ENCODE data around the gene KCNMA1. TPM values are rescaled to one million over a fixed set of nuclear protein-coding genes. Genes with fewer than 3 reads are reported as not detected.

Gene KCNMA1
- total RNA-seq, 2 donors from 2014 or later, result 5.9 to 9.3 TPM

DNA sequence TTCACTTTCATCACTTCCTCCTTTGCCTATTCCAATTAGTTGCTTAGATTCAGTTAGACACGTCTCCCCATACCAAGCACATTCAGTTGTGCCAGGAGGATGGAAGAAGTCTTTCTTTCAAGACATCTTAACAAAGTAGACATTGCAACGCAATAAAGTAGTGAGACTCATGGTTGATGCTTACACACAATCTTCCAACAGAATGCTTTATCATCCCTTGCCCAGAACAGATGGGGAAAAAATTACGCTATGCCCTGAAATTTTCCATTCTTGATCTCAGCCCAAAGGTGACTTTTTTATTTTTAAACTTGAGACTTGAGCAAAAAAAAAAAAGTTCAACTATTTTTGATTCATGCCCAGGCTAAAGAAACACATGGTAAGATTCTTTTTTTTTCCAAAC lies 74.9 kb downstream of the KCNMA1 start:
- no peaks in the 10 kb centered on the region for H3K9me3 ChIP-seq
- H3K4me3 ChIP-seq, result no peak overlapping the region
- intact Hi-C loops (cut with DNase I), result no loop called here
- peaks cover 21% of the 10 kb centered on the region for H3K4me1 ChIP-seq
- TF ChIP-seq CTCF (IDR thresholded peaks at IDR 0.05), result no peak
- no peak for TF ChIP-seq POLR2A (IDR thresholded peaks at IDR 0.05)
- no peak for ATAC-seq
- H3K27ac ChIP-seq, result no peak overlapping the region
- no peak for DNase-seq
- WGBS, 2 donors, result 72 to 74% methylated on average over 3 of the region's 3 CpGs
- no peaks in the 10 kb centered on the region for H3K36me3 ChIP-seq (replicated peaks in 1 of 2; ENCODE audit: insufficient read depth in 1 of 2, low read depth in 2 of 2)
- H3K27me3 ChIP-seq, result no peaks in the 10 kb centered on the region

GRCh38 chr10:77561991-77562390 lies 75.6 kb downstream of the KCNMA1 start:
- H3K27me3 ChIP-seq, result no peaks in the 10 kb centered on the region
- H3K4me1 ChIP-seq, result peaks cover 21% of the 10 kb centered on the region
- DNase-seq (no peak), ATAC-seq (no peak)
- no peaks in the 10 kb centered on the region for H3K36me3 ChIP-seq (replicated peaks in 1 of 2; ENCODE audit: insufficient read depth in 1 of 2, low read depth in 2 of 2)
- no peaks in the 10 kb centered on the region for H3K9me3 ChIP-seq
- no peak overlapping the region for H3K27ac ChIP-seq
- no peak overlapping the region for H3K4me3 ChIP-seq
- 82 to 91% methylated on average over 3 of the region's 3 CpGs for WGBS, 2 donors
- intact Hi-C loops (cut with DNase I), result no loop called here
- TF ChIP-seq POLR2A (IDR thresholded peaks at IDR 0.05), result no peak

- Histone ChIP-seq H3K36me3 (replicated peaks in 1 of 2; ENCODE audit: insufficient read depth in 1 of 2, low read depth in 2 of 2) (no peaks in the 10 kb centered on the region), H3K27ac (no peak overlapping the region), H3K27me3 (no peaks in the 10 kb centered on the region), H3K4me1 (peaks cover 21% of the 10 kb centered on the region), H3K4me3 (no peak overlapping the region), H3K9me3 (no peaks in the 10 kb centered on the region)
- DNase-seq (no peak), ATAC-seq (no peak)
- WGBS, 2 donors, result 100% methylated on average over 1 of the region's 1 CpG; no CpG with 5 or more reads in 1 of the 2 donors
- TF ChIP-seq POLR2A (IDR thresholded peaks at IDR 0.05) (no peak), CTCF (IDR thresholded peaks at IDR 0.05) (no peak)
- intact Hi-C loops (cut with DNase I), result no loop called here
These were observed 77.1 kb downstream of the KCNMA1 start for GRCh38 chr10:77560471-77560870.

DNA sequence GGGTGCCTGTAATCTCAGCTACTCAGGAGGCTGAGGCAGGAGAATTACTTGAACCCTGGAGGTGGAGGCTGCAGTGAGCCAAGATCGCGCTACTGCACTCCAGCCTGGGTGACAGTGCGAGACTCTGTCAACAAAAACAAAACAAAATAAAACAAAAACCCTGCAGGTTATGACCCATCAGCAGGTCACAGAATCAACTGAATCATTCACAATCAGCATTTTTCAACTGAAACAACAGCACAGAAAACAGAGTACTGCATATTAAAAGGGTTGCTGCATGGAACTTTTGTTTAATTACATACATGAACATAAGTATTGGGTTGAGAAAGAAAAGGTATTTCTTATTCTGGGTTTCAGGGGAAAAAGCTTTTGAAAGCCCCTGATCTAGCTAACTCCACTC lies 77.6 kb downstream of the KCNMA1 start:
- no peak overlapping the region for H3K27ac ChIP-seq
- peaks cover 21% of the 10 kb centered on the region for H3K4me1 ChIP-seq
- H3K36me3 ChIP-seq (replicated peaks in 1 of 2; ENCODE audit: insufficient read depth in 1 of 2, low read depth in 2 of 2), result no peaks in the 10 kb centered on the region
- H3K4me3 ChIP-seq, result no peak overlapping the region
- no peaks in the 10 kb centered on the region for H3K9me3 ChIP-seq
- TF ChIP-seq CTCF (IDR thresholded peaks at IDR 0.05), result no peak
- no peak for TF ChIP-seq POLR2A (IDR thresholded peaks at IDR 0.05)
- ATAC-seq, result no peak
- intact Hi-C loops (cut with DNase I), result no loop called here
- 62 to 78% methylated on average over 3 of the region's 3 CpGs for WGBS, 2 donors
- H3K27me3 ChIP-seq, result no peaks in the 10 kb centered on the region
- no peak for DNase-seq

GRCh38 chr10:77556990-77557601 lies 80.5 kb downstream of the KCNMA1 start:
- H3K9me3 ChIP-seq, result no peaks in the 10 kb centered on the region
- TF ChIP-seq POLR2A (IDR thresholded peaks at IDR 0.05), result no peak
- TF ChIP-seq CTCF (IDR thresholded peaks at IDR 0.05), result no peak
- ATAC-seq, result no peak
- WGBS, 2 donors, result 89 to 91% methylated on average over 1 of the region's 1 CpG
- DNase-seq, result no peak
- H3K4me1 ChIP-seq, result peaks cover 8% of the 10 kb centered on the region
- H3K36me3 ChIP-seq (replicated peaks in 1 of 2; ENCODE audit: insufficient read depth in 1 of 2, low read depth in 2 of 2), result no peaks in the 10 kb centered on the region
- H3K4me3 ChIP-seq, result no peak overlapping the region
- intact Hi-C loops (cut with DNase I), result no loop called here
- H3K27ac ChIP-seq, result no peak overlapping the region
- no peaks in the 10 kb centered on the region for H3K27me3 ChIP-seq
